Left ventricle myocardium inferior (tissue), 1 donor: ENCODE results near the gene BPIFB6. TPM values are rescaled to one million over a fixed set of nuclear protein-coding genes. Genes with fewer than 3 reads are reported as not detected.

Experiments
- DNase-seq: peaks from one replicate; pipeline ENCODE4 v3.0.0-alpha.2; 2020
- H3K27ac ChIP-seq: fragments of 200-600 bp; replicated peaks from 2 replicates; pipeline ENCODE4 v1.8.0; 2021
- H3K27me3 ChIP-seq: fragments of 200-600 bp; 2 replicates; pipeline ENCODE4 v1.8.0; 2021; ENCODE audit warnings: low read depth
- H3K36me3 ChIP-seq: fragments of 200-600 bp; 2 replicates; pipeline ENCODE4 v1.8.0; 2021
- H3K4me1 ChIP-seq: fragments of 200-600 bp; 2 replicates; pipeline ENCODE4 v1.8.0; 2021
- H3K4me3 ChIP-seq: fragments of 200-600 bp; 2 replicates; pipeline ENCODE4 v1.8.0; 2021; ENCODE audit warnings: mild to moderate bottlenecking, moderate library complexity
- H3K9me3 ChIP-seq: fragments of 200-600 bp; replicated peaks from 2 replicates; pipeline ENCODE4 v1.8.0; 2021
- intact Hi-C: fragments of 100-400 bp; cut with micrococcal nuclease; formaldehyde crosslinking; loops from one replicate; pipeline ENCODE4 v1.11.0; 2022
- total RNA-seq: library from RNA; stranded (reverse); fragmentation: NEBNext Ultra II Directional; extraction: Animal tissue kit (Norgen Biotek cat#: 25700); gene quantifications from one replicate; pipeline ENCODE4 v1.2.1, GENCODE V29; 2021
- TF ChIP-seq, protein P1 (sequence below): fragments of 200-600 bp; IDR thresholded peaks from 2 replicates; pipeline ENCODE4 v1.8.0; 2021; ENCODE audit warnings: antibody characterized with exemption, mild to moderate bottlenecking, borderline replicate concordance
- donor health status: DM: no; HTN: yes; CAD: no; lungs with severe emphysema.

BPIFB6 gene
- total RNA-seq, 1 donor from 2014 or later: not detected

DNA sequence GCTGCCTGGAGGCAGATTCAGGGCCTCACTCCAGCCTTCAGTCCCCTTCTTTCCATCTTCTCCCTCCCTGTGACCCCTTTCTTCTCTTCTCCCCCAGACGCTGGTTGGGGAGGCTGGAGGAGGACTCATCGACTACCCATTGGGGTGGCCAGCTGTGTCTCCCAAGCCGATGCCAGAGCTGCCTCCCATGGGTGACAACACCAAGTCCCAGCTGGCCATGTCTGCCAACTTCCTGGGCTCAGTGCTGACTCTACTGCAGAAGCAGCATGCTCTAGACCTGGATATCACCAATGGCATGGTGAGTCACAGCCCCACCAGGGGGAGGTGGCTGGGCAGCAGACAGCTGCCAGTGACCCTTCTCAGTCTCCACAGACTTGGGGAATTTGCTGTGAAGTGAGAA lies 60.9 kb downstream of the BPIFB6 start:
- Histone ChIP-seq H3K9me3 (no peaks in the 10 kb centered on the region), H3K36me3 (no peaks in the 10 kb centered on the region), H3K4me3 (no peak overlapping the region), H3K27me3 (peaks cover 33% of the 10 kb centered on the region), H3K27ac (no peak overlapping the region), H3K4me1 (no peaks in the 10 kb centered on the region)
- no peak for DNase-seq
- intact Hi-C loops: no loop called here
- TF ChIP-seq, protein P1, sequence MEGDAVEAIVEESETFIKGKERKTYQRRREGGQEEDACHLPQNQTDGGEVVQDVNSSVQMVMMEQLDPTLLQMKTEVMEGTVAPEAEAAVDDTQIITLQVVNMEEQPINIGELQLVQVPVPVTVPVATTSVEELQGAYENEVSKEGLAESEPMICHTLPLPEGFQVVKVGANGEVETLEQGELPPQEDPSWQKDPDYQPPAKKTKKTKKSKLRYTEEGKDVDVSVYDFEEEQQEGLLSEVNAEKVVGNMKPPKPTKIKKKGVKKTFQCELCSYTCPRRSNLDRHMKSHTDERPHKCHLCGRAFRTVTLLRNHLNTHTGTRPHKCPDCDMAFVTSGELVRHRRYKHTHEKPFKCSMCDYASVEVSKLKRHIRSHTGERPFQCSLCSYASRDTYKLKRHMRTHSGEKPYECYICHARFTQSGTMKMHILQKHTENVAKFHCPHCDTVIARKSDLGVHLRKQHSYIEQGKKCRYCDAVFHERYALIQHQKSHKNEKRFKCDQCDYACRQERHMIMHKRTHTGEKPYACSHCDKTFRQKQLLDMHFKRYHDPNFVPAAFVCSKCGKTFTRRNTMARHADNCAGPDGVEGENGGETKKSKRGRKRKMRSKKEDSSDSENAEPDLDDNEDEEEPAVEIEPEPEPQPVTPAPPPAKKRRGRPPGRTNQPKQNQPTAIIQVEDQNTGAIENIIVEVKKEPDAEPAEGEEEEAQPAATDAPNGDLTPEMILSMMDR: no peak

DNA sequence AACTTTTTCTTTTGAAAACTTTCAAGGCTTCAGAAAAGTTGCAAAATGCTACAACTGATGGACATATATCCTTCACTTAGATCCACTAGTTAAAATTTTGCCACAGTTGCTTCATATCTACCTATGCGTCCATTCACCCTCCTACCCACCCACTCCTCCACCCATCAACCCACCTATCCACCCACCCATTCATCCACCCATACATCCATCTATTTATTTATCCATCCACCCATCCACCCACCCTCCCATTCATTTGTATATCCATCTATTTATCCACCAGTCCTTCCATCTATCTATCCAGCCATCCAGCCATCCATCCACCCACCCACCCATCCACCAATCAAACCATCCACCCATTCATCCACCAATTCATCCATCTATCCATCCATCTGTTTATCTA lies 61.6 kb downstream of the BPIFB6 start:
- TF ChIP-seq, protein P1: no peak
- Histone ChIP-seq H3K4me3 (no peak overlapping the region), H3K27me3 (peaks cover 30% of the 10 kb centered on the region), H3K9me3 (no peaks in the 10 kb centered on the region), H3K36me3 (no peaks in the 10 kb centered on the region), H3K27ac (no peak overlapping the region), H3K4me1 (no peaks in the 10 kb centered on the region)
- DNase-seq: no peak
- intact Hi-C loops: no loop called here

DNA sequence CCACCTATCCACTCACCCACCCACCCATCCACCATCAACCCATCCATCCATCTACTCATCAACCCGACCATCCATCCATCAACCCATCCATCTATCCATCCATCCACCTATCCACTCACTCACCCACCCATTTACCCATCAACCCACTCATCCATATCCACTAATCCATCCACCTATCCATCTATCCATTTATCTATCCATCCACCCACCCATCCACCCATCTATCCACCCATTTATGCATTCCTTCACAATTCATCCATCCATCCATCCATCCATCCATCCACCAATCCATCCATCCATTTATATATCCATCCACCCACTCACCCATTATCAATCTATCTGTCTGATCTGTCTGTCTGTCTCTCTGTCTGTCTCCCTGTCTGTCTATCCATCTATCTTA lies 62.1 kb downstream of the BPIFB6 start:
- Histone ChIP-seq H3K27me3 (peaks cover 25% of the 10 kb centered on the region), H3K4me3 (no peak overlapping the region), H3K9me3 (no peaks in the 10 kb centered on the region), H3K27ac (no peak overlapping the region), H3K36me3 (no peaks in the 10 kb centered on the region), H3K4me1 (no peaks in the 10 kb centered on the region)
- TF ChIP-seq, protein P1: no peak
- DNase-seq: no peak
- intact Hi-C loops: no loop called here

Other genes starting within 250 kb of the BPIFB6 start
- 58.4 TPM for gene MAPRE1, start 211.7 kb upstream of the BPIFB6 start, total RNA-seq
- gene EFCAB8, start 172.7 kb upstream of the BPIFB6 start, total RNA-seq: not detected
- not detected for gene SUN5, start 27.2 kb upstream of the BPIFB6 start, total RNA-seq
- not detected for gene BPIFB2, start 23.9 kb upstream of the BPIFB6 start, total RNA-seq
- gene BPIFB3, start 22.3 kb downstream of the BPIFB6 start, total RNA-seq: not detected
- gene BPIFB4, start 48.0 kb downstream of the BPIFB6 start, total RNA-seq: not detected
- gene BPIFA2, start 136.5 kb downstream of the BPIFB6 start, total RNA-seq: not detected
- not detected for gene BPIFA3, start 185.7 kb downstream of the BPIFB6 start, total RNA-seq
- not detected for gene BPIFA1, start 204.3 kb downstream of the BPIFB6 start, total RNA-seq